B cell (primary cell): ENCODE measurements around the gene PIK3C2G. TPM values are rescaled to one million over a fixed set of nuclear protein-coding genes. Genes with fewer than 3 reads are reported as not detected.

Experiments
- ATAC-seq: fragments of 200-7000 bp; cut with Tn5 transposase; one replicate; pipeline ENCODE4 v1.10.0; 2021; ENCODE audit warnings: low read depth, mild to moderate bottlenecking, moderate number of reproducible peaks, moderate library complexity
- CTCF ChIA-PET: fragments of 350-600 bp; sonication (Branson Sonifier 250); formaldehyde crosslinking; loops from one replicate; lab custom pipeline; 2021; ENCODE audit warnings: antibody characterized with exemption, inconsistent platforms; lab: Charles Lee
- POLR2A ChIA-PET: fragments of 350-600 bp; sonication (Branson Sonifier 250); formaldehyde crosslinking; loops from one replicate; lab custom pipeline; 2021; ENCODE audit warnings: antibody characterized with exemption; lab: Charles Lee
- DNase-seq: peaks from one replicate; pipeline ENCODE4 v3.0.0; 2013
- H2AFZ ChIP-seq: 2 replicates; pipeline ENCODE4 v1.6.1; 2012; ENCODE audit warnings: mild to moderate bottlenecking, low read depth, low read length; ENCODE audit not compliant: insufficient read depth, poor library complexity, severe bottlenecking
- H3K27ac ChIP-seq, 2 donors: 1 replicate in 1 of 2; 2 replicates in 1 of 2; pipeline ENCODE4 v1.5.1; 2012 to 2013; ENCODE audit warnings: low read length in 2 of 2, mild to moderate bottlenecking in 2 of 2, moderate library complexity in 1 of 2
- H3K27me3 ChIP-seq, 4 experiments: fragments of 200-600 bp in 1 of 4; sonication (generic) in 1 of 4; replicated peaks in 1 of 4; 1 replicate in 2 of 4; 2 replicates in 2 of 4; pipeline versions ENCODE4 v1.6.1 to v1.7.0; 2013 to 2016; ENCODE audit warnings: low read length in 3 of 4, mild to moderate bottlenecking in 2 of 4, mixed read lengths in 1 of 4, moderate library complexity in 1 of 4; ENCODE audit not compliant: insufficient read depth in 4 of 4, control insufficient read depth in 3 of 4; ENCODE audit errors: control extremely low read depth in 1 of 4
- H3K36me3 ChIP-seq, 2 experiments: replicated peaks in 1 of 2; 1 replicate in 1 of 2; 2 replicates in 1 of 2; pipeline versions ENCODE4 v1.6.1 to v1.7.1; 2013; ENCODE audit warnings: low read length in 1 of 2; ENCODE audit not compliant: insufficient read depth in 2 of 2, control insufficient read depth in 1 of 2; ENCODE audit errors: control extremely low read depth in 1 of 2, extremely low read depth in 1 of 2
- H3K4me1 ChIP-seq, 2 donors: fragments of 200-600 bp in 1 of 2; sonication (generic) in 1 of 2; 1 replicate in 1 of 2; 2 replicates in 1 of 2; pipeline versions ENCODE4 v1.5.1 to v1.6.1; 2013 to 2017; ENCODE audit warnings: low read length in 2 of 2; ENCODE audit not compliant: control insufficient read depth in 2 of 2, insufficient read depth in 2 of 2
- H3K4me2 ChIP-seq: replicated peaks from 2 replicates; pipeline ENCODE3; 2012; ENCODE audit warnings: mild to moderate bottlenecking, low read depth, low read length; ENCODE audit not compliant: poor library complexity, severe bottlenecking
- H3K4me3 ChIP-seq, 5 experiments: fragments of 200-600 bp in 1 of 5; sonication (generic) in 1 of 5; 1 replicate in 3 of 5; 2 replicates in 2 of 5; pipeline versions ENCODE4 v1.5.1 to v1.7.0; 2011 to 2016; ENCODE audit warnings: low read length in 4 of 5, mild to moderate bottlenecking in 4 of 5, low read depth in 2 of 5, control low read depth in 1 of 5, moderate library complexity in 1 of 5; ENCODE audit not compliant: insufficient read depth in 1 of 5; ENCODE audit errors: control extremely low read depth in 1 of 5, extremely low read depth in 1 of 5
- H3K79me2 ChIP-seq: fragments of 200-600 bp; sonication (generic); one replicate; pipeline ENCODE4 v1.6.0; 2016; ENCODE audit warnings: low read length; ENCODE audit not compliant: control insufficient read depth, insufficient read depth
- H3K9ac ChIP-seq: fragments of 200-600 bp; sonication (generic); 2 replicates; pipeline ENCODE4 v1.6.1; 2017; ENCODE audit warnings: mild to moderate bottlenecking, low read length, moderate library complexity
- H3K9me3 ChIP-seq, 3 donors: one replicate each; pipeline versions ENCODE4 v1.6.1 to v1.7.1; 2013; ENCODE audit warnings: low read length in 2 of 3; ENCODE audit not compliant: control insufficient read depth in 2 of 3, insufficient read depth in 1 of 3; ENCODE audit errors: control extremely low read depth in 1 of 3
- H4K20me1 ChIP-seq: 2 replicates; pipeline ENCODE4 v1.6.0; 2012; ENCODE audit warnings: mild to moderate bottlenecking, low read length; ENCODE audit not compliant: insufficient read depth, control insufficient read depth, poor library complexity, severe bottlenecking
- H3K27ac Mint-ChIP-seq: one replicate; pipeline ENCODE4 v1.8.0; 2021; ENCODE audit warnings: mixed read lengths
- H3K27me3 Mint-ChIP-seq: one replicate; pipeline ENCODE4 v1.8.0; 2021; ENCODE audit warnings: mixed read lengths
- H3K4me1 Mint-ChIP-seq: one replicate; pipeline ENCODE4 v1.8.0; 2021; ENCODE audit warnings: mixed read lengths
- H3K4me3 Mint-ChIP-seq: one replicate; pipeline ENCODE4 v1.8.0; 2021; ENCODE audit warnings: mixed read lengths
- H3K9me3 Mint-ChIP-seq: one replicate; pipeline ENCODE4 v1.8.0; 2022; ENCODE audit warnings: mixed read lengths; ENCODE audit not compliant: insufficient read depth
- EZH2 ChIP-seq: IDR thresholded peaks from 2 replicates; pipeline ENCODE4 v1.6.1; 2012; ENCODE audit warnings: borderline replicate concordance, low read depth, mild to moderate bottlenecking, moderate library complexity, low read length; ENCODE audit not compliant: insufficient read depth, poor library complexity, severe bottlenecking
- WGBS: methylation state at CpG from one replicate; pipeline ENCODE4 v1.1.5; 2013; ENCODE audit warnings: missing lambda C conversion rate; ENCODE audit not compliant: insufficient coverage; 5-methylcytosine and 5-hydroxymethylcytosine counted together
- intact Hi-C: fragments of 100-400 bp; cut with micrococcal nuclease; formaldehyde crosslinking; loops from one replicate; pipeline ENCODE4 v1.10.0; 2022
- polyA plus RNA-seq: library from polyadenylated mRNA; depleted of rRNA; stranded (reverse); fragments of >200 nt; gene quantifications from 2 replicates; pipeline ENCODE4 v1.2.3, GENCODE V29; 2012
- total RNA-seq, 2 donors: library from RNA; stranded (reverse); fragments of 120-200 nt in 1 of 2; gene quantifications; 1 replicate in 1 of 2; 2 replicates in 1 of 2; pipeline versions ENCODE4 v1.2.3 to v1.2.4, GENCODE V29; 2013 to 2022
- TF ChIP-seq, protein P1 (sequence below): fragments of 200-600 bp; IDR thresholded peaks from one replicate; pipeline ENCODE4 v1.8.0; 2022; ENCODE audit warnings: antibody characterized with exemption, mild to moderate bottlenecking

The PIK3C2G gene
- total and polyA plus RNA-seq, 2 donors (not counting 1 experiment from before 2014, with no cell fraction given) = not detected

DNA sequence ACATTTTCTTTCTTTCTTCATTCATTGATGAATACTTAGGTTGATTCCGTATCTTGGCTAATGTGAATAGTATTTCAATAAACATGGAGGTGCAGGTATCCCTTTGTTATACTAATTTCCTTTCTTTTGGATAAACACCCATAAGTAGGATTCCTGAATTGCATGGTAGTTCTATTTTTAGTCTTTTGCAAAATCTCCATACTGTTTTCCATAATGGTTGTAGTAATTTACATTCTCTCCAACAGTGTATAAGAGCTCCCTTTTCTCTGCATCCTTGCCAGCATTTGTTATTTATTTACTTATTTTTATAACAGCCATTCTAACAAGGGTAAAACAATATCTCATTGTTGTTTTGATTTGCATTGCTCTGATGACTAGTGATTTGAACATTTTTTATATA, 36.6 kb downstream of the PIK3C2G start:
- no peak overlapping the region for H3K4me2 ChIP-seq
- no peaks in the 10 kb centered on the region for H3K79me2 ChIP-seq
- H3K9ac ChIP-seq = no peak overlapping the region
- no peak overlapping the region for H3K4me3 ChIP-seq
- intact Hi-C loops = no loop called here
- peaks cover 8% of the 10 kb centered on the region for H3K9me3 Mint-ChIP-seq
- H3K9me3 ChIP-seq = peaks cover 0 to 15% (median 11%) of the 10 kb centered on the region in 3 donors
- no peak overlapping the region for H3K4me3 Mint-ChIP-seq
- H3K27me3 Mint-ChIP-seq = no peaks in the 10 kb centered on the region
- no peak overlapping the region for H3K27ac ChIP-seq
- ATAC-seq (no peak), DNase-seq (no peak)
- no peaks in the 10 kb centered on the region for H3K4me1 ChIP-seq
- no peaks in the 10 kb centered on the region for H4K20me1 ChIP-seq
- ChIA-PET CTCF (no interaction called here), POLR2A (no interaction called here)
- no CpG with 5 or more reads among the region's 1 CpG for whole genome bisulfite sequencing
- H3K4me1 Mint-ChIP-seq = no peaks in the 10 kb centered on the region
- H3K27ac Mint-ChIP-seq = no peak overlapping the region
- H2AFZ ChIP-seq = no peak overlapping the region
- H3K27me3 ChIP-seq = no peaks in the 10 kb centered on the region
- no peaks in the 10 kb centered on the region for H3K36me3 ChIP-seq
- TF ChIP-seq, protein P1, sequence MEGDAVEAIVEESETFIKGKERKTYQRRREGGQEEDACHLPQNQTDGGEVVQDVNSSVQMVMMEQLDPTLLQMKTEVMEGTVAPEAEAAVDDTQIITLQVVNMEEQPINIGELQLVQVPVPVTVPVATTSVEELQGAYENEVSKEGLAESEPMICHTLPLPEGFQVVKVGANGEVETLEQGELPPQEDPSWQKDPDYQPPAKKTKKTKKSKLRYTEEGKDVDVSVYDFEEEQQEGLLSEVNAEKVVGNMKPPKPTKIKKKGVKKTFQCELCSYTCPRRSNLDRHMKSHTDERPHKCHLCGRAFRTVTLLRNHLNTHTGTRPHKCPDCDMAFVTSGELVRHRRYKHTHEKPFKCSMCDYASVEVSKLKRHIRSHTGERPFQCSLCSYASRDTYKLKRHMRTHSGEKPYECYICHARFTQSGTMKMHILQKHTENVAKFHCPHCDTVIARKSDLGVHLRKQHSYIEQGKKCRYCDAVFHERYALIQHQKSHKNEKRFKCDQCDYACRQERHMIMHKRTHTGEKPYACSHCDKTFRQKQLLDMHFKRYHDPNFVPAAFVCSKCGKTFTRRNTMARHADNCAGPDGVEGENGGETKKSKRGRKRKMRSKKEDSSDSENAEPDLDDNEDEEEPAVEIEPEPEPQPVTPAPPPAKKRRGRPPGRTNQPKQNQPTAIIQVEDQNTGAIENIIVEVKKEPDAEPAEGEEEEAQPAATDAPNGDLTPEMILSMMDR = no peak
- TF ChIP-seq EZH2 = no peak

DNA sequence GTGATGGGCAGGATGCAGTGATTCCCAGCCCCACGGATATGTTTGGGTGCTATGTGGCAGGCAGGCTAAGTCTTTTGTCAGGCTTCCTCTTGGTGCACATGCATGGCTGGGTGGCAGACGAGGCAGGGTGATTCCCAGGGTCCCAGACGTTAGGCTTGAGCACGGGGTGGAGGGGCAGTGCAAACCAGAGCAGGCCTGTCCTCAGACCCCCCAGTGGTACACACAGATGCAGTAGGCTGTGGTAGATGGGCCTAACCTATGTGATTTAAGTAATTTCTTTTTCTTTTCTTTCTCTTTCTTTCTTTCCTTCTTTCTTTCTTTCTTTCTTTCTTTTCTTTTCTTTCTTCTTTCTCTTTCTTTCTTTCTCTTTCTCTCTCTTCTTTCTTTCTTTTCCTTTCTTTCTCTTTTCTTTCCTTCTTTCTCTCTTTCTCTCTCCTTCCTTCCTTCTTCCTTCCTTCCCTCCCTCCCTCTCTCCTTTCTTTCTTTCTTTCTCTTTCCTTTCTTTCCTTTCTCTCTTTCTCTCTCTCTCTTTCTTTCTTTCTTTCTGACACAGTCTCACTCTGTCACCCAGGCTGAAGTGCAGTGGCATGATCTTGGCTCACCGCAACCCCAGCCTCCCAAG, 41.6 kb downstream of the PIK3C2G start:
- CTCF ChIA-PET = no interaction called here
- Histone ChIP-seq H3K4me2 (no peak overlapping the region), H3K9me3 (peaks cover 0 to 15% (median 11%) of the 10 kb centered on the region in 3 donors), H3K4me1 (no peaks in the 10 kb centered on the region), H3K4me3 (no peak overlapping the region), H3K27ac (no peak overlapping the region), H3K79me2 (no peaks in the 10 kb centered on the region), H3K9ac (no peak overlapping the region), H3K36me3 (no peaks in the 10 kb centered on the region), H4K20me1 (no peaks in the 10 kb centered on the region), H3K27me3 (no peaks in the 10 kb centered on the region), H2AFZ (no peak overlapping the region)
- WGBS = 96% methylated on average over 3 of the region's 5 CpGs
- ATAC-seq (no peak), DNase-seq (no peak)
- TF ChIP-seq, protein P1 = peak; percentile 20
- TF ChIP-seq EZH2 = no peak
- Mint-ChIP-seq H3K27ac (no peak overlapping the region), H3K9me3 (peaks cover 8% of the 10 kb centered on the region), H3K4me1 (no peaks in the 10 kb centered on the region), H3K27me3 (no peaks in the 10 kb centered on the region), H3K4me3 (no peak overlapping the region)
- POLR2A ChIA-PET = no interaction called here
- intact Hi-C loops = no loop called here
